ENCODE data around the gene EDEM2. TPM values are rescaled to one million over a fixed set of nuclear protein-coding genes. Genes with fewer than 3 reads are reported as not detected.

The EDEM2 gene
- total and polyA plus RNA-seq, 2 of the 13 experiments (the other 11 are each of a cell fraction or from before 2014, with no cell fraction given), result 33.1 to 46.9 TPM

DNA sequence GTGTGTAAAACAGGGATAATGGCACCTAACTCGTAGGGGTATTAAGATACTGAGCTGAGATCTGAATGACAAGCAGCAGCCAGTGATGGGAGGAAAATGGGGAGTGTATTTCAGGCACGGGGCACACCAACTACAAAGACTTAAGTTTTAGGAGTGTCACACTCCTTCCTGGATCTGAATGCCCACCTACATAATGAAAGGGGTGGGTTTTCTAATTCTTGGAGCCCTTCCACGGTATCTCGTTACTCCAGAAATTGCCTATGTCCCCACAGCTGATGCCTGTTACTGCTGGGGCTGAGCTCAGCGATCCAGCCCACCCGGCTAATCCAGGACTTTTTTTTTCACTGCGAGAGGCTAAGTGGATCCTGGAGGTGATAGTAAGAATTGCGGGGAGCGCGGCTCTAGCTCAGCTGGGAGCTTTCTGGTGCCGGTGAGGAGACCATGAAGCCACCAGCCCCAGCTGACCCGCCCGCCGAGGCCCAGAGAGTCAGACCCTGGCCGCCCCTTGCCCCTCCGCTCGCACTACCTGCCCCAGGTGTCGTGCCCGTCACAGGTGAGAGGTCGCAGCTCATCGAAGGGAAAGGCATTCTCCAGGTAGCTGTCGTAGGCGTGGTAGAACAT lies 727 bp downstream of the EDEM2 start (continued):
- TF ChIP-seq, protein P1, sequence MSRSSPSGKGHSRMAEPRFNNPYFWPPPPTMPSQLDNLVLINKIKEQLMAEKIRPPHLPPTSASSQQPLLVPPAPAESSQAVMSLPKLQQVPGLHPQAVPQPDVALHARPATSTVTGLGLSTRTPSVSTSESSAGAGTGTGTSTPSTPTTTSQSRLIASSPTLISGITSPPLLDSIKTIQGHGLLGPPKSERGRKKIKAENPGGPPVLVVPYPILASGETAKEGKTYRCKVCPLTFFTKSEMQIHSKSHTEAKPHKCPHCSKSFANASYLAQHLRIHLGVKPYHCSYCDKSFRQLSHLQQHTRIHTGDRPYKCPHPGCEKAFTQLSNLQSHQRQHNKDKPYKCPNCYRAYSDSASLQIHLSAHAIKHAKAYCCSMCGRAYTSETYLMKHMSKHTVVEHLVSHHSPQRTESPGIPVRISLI (CRISPR knock-in tag; IDR thresholded peaks at IDR 0.05; ENCODE audit: borderline replicate concordance), result peak; percentile 31; the same call in 1 of the 2 replicates
- TF ChIP-seq ZNF678 (CRISPR knock-in tag; IDR thresholded peaks at IDR 0.05), result peak; percentile 6; the same call in 1 of the 2 replicates
- no peak for TF ChIP-seq POGZ (CRISPR knock-in tag; IDR thresholded peaks at IDR 0.05)
- no peak for TF ChIP-seq ZNF207 (IDR thresholded peaks at IDR 0.05; ENCODE audit: borderline replicate concordance)
- TF ChIP-seq, protein P2, sequence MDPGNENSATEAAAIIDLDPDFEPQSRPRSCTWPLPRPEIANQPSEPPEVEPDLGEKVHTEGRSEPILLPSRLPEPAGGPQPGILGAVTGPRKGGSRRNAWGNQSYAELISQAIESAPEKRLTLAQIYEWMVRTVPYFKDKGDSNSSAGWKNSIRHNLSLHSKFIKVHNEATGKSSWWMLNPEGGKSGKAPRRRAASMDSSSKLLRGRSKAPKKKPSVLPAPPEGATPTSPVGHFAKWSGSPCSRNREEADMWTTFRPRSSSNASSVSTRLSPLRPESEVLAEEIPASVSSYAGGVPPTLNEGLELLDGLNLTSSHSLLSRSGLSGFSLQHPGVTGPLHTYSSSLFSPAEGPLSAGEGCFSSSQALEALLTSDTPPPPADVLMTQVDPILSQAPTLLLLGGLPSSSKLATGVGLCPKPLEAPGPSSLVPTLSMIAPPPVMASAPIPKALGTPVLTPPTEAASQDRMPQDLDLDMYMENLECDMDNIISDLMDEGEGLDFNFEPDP (CRISPR knock-in tag; conservative IDR thresholded peaks at IDR 0.05), result no peak
- TF ChIP-seq AGO1 (IDR thresholded peaks at IDR 0.05; ENCODE audit: low read depth, low read length, poor library complexity, severe bottlenecking), result peak; percentile 61
- TF ChIP-seq ZNF572 (CRISPR knock-in tag; IDR thresholded peaks at IDR 0.05), result no peak; the same call in 1 of the 2 replicates
- TF ChIP-seq SP5 (CRISPR knock-in tag; IDR thresholded peaks at IDR 0.05; ENCODE audit: borderline replicate concordance, low read depth), result no peak
- TF ChIP-seq, protein P3, sequence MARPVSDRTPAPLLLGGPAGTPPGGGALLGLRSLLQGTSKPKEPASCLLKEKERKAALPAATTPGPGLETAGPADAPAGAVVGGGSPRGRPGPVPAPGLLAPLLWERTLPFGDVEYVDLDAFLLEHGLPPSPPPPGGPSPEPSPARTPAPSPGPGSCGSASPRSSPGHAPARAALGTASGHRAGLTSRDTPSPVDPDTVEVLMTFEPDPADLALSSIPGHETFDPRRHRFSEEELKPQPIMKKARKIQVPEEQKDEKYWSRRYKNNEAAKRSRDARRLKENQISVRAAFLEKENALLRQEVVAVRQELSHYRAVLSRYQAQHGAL (CRISPR knock-in tag; IDR thresholded peaks at IDR 0.05; ENCODE audit: not compliant biosample characterization), result no peak
- no peak for TF ChIP-seq ZNF329 (CRISPR knock-in tag; IDR thresholded peaks at IDR 0.05; ENCODE audit: low read depth)
- TF ChIP-seq, protein P4, sequence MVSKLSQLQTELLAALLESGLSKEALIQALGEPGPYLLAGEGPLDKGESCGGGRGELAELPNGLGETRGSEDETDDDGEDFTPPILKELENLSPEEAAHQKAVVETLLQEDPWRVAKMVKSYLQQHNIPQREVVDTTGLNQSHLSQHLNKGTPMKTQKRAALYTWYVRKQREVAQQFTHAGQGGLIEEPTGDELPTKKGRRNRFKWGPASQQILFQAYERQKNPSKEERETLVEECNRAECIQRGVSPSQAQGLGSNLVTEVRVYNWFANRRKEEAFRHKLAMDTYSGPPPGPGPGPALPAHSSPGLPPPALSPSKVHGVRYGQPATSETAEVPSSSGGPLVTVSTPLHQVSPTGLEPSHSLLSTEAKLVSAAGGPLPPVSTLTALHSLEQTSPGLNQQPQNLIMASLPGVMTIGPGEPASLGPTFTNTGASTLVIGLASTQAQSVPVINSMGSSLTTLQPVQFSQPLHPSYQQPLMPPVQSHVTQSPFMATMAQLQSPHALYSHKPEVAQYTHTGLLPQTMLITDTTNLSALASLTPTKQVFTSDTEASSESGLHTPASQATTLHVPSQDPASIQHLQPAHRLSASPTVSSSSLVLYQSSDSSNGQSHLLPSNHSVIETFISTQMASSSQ (IDR thresholded peaks at IDR 0.05; ENCODE audit: low read depth), result no peak
- TF ChIP-seq, protein P4 (CRISPR knock-in tag; IDR thresholded peaks at IDR 0.05; ENCODE audit: borderline replicate concordance), result no peak
- TF ChIP-seq SP4 (CRISPR knock-in tag; IDR thresholded peaks at IDR 0.05), result no peak
- no peak for TF ChIP-seq ZBTB21 (CRISPR knock-in tag; IDR thresholded peaks at IDR 0.05)
- no peak for TF ChIP-seq SOX13 (IDR thresholded peaks at IDR 0.05)
- no peak for TF ChIP-seq SOX13 (CRISPR knock-in tag; conservative IDR thresholded peaks at IDR 0.05 in 1 of 2, IDR thresholded peaks at IDR 0.05 in 1 of 2)
- TF ChIP-seq, protein P5, sequence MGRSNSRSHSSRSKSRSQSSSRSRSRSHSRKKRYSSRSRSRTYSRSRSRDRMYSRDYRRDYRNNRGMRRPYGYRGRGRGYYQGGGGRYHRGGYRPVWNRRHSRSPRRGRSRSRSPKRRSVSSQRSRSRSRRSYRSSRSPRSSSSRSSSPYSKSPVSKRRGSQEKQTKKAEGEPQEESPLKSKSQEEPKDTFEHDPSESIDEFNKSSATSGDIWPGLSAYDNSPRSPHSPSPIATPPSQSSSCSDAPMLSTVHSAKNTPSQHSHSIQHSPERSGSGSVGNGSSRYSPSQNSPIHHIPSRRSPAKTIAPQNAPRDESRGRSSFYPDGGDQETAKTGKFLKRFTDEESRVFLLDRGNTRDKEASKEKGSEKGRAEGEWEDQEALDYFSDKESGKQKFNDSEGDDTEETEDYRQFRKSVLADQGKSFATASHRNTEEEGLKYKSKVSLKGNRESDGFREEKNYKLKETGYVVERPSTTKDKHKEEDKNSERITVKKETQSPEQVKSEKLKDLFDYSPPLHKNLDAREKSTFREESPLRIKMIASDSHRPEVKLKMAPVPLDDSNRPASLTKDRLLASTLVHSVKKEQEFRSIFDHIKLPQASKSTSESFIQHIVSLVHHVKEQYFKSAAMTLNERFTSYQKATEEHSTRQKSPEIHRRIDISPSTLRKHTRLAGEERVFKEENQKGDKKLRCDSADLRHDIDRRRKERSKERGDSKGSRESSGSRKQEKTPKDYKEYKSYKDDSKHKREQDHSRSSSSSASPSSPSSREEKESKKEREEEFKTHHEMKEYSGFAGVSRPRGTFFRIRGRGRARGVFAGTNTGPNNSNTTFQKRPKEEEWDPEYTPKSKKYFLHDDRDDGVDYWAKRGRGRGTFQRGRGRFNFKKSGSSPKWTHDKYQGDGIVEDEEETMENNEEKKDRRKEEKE (IDR thresholded peaks at IDR 0.05), result no peak
- TF ChIP-seq HOXA7 (CRISPR knock-in tag; IDR thresholded peaks at IDR 0.05), result no peak
- no peak for TF ChIP-seq PCBP1 (IDR thresholded peaks at IDR 0.05; ENCODE audit: borderline replicate concordance, low read depth, low read length)
- TF ChIP-seq SMAD3 (CRISPR knock-in tag; IDR thresholded peaks at IDR 0.05), result no peak

All from HepG2 (cell line).